Natural killer cell (primary cell): ENCODE data around the gene FRAS1. TPM values are rescaled to one million over a fixed set of nuclear protein-coding genes. Genes with fewer than 3 reads are reported as not detected.

Experiments
- ATAC-seq, 3 donors: fragments of 150-1000 bp in 2 of 3; fragments of 200-7000 bp in 1 of 3; cut with Tn5 transposase; 1 replicate in 1 of 3; 2 replicates in 2 of 3; pipeline ENCODE4 v1.10.0; 2021; ENCODE audit warnings: mild to moderate bottlenecking in 2 of 3, moderate library complexity in 2 of 3
- DNase-seq, 2 donors: peaks; one replicate each; pipeline versions ENCODE4 v3.0.0 to v3.0.0-alpha.2; 2013 to 2021; ENCODE audit warnings: mixed read lengths in 1 of 2
- H3K27ac ChIP-seq: one replicate; pipeline ENCODE4 v1.5.1; 2013; ENCODE audit warnings: mild to moderate bottlenecking, low read length
- H3K27me3 ChIP-seq: one replicate; pipeline ENCODE4 v1.6.1; 2013; ENCODE audit warnings: low read length; ENCODE audit not compliant: control insufficient read depth, insufficient read depth
- H3K36me3 ChIP-seq: one replicate; pipeline ENCODE4 v1.6.1; 2013; ENCODE audit warnings: low read length; ENCODE audit not compliant: control insufficient read depth, insufficient read depth
- H3K4me1 ChIP-seq: one replicate; pipeline ENCODE4 v1.6.1; 2013; ENCODE audit warnings: low read length; ENCODE audit not compliant: control insufficient read depth, insufficient read depth
- H3K4me3 ChIP-seq: one replicate; pipeline ENCODE4 v1.5.1; 2013; ENCODE audit warnings: low read length
- H3K9me3 ChIP-seq: one replicate; pipeline ENCODE4 v1.6.1; 2013; ENCODE audit warnings: low read length; ENCODE audit not compliant: control insufficient read depth, insufficient read depth
- H3K27ac Mint-ChIP-seq, 2 donors: one replicate each; pipeline ENCODE4 v1.8.0; 2022; ENCODE audit warnings: mild to moderate bottlenecking in 2 of 2, mixed read lengths in 2 of 2, moderate library complexity in 1 of 2
- H3K27me3 Mint-ChIP-seq, 2 donors: one replicate each; pipeline ENCODE4 v1.8.0; 2022; ENCODE audit warnings: low read depth in 2 of 2, mixed read lengths in 2 of 2
- H3K36me3 Mint-ChIP-seq: one replicate; pipeline ENCODE4 v1.8.0; 2022; ENCODE audit warnings: mixed read lengths
- H3K4me1 Mint-ChIP-seq, 2 donors: one replicate each; pipeline ENCODE4 v1.8.0; 2022; ENCODE audit warnings: mixed read lengths in 2 of 2
- H3K4me3 Mint-ChIP-seq: one replicate; pipeline ENCODE4 v1.8.0; 2022; ENCODE audit warnings: mild to moderate bottlenecking, moderate library complexity, mixed read lengths
- H3K9me3 Mint-ChIP-seq, 2 donors: one replicate each; pipeline ENCODE4 v1.8.0; 2022; ENCODE audit warnings: mixed read lengths in 2 of 2
- WGBS: methylation state at CpG from one replicate; pipeline ENCODE4 v1.1.7; 2013; ENCODE audit warnings: missing lambda C conversion rate; ENCODE audit not compliant: insufficient coverage; 5-methylcytosine and 5-hydroxymethylcytosine counted together
- intact Hi-C: fragments of 100-400 bp; cut with micrococcal nuclease; formaldehyde crosslinking; loops from one replicate; pipeline ENCODE4 v1.14.2; 2022
- total RNA-seq, 4 donors: library from RNA; stranded (reverse); fragments of 120-200 nt in 1 of 4; gene quantifications; one replicate each; pipeline versions ENCODE4 v1.2.3 to v1.2.4, GENCODE V29; 2013 to 2022
- TF ChIP-seq, protein P1 (sequence below): fragments of 200-600 bp; IDR thresholded peaks from one replicate; pipeline ENCODE4 v1.8.0; 2022; ENCODE audit warnings: antibody characterized with exemption

The FRAS1 gene
- total RNA-seq, 3 donors from 2014 or later (not counting 1 experiment from before 2014, with no cell fraction given): 0.15 to 0.31 TPM; not detected in 1

DNA sequence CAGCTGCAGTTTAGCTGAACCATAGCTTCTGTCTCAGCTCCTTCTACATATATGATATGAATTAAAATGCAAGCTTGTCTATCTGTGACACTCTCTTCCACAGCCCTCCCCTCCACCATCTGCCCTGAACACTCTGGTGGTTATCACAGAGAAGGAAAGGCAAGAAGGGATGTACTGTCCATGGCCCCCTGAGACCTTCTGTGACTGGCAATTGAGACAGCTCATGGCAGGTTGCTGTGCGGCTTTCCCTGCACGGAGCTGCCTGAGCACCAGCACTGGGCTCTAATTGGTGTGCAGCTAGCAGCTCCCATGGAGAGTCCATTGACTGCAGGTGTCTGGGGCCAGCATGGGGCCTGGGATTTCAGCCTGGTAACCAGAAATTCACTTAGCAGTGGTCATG lies 384.6 kb downstream of the FRAS1 start:
- peaks cover 0 to 6% of the 10 kb centered on the region in 2 donors for H3K27me3 Mint-ChIP-seq
- WGBS: 97% methylated on average over 2 of the region's 2 CpGs
- H3K4me1 Mint-ChIP-seq: no peaks in the 10 kb centered on the region
- H3K4me3 Mint-ChIP-seq: no peak overlapping the region
- no peaks in the 10 kb centered on the region for H3K4me1 ChIP-seq
- no peaks in the 10 kb centered on the region for H3K9me3 Mint-ChIP-seq
- no peak overlapping the region for H3K4me3 ChIP-seq
- no peak for DNase-seq
- no peaks in the 10 kb centered on the region for H3K9me3 ChIP-seq
- no peak overlapping the region for H3K27ac ChIP-seq
- ATAC-seq: no peak
- H3K27me3 ChIP-seq: no peaks in the 10 kb centered on the region
- H3K36me3 Mint-ChIP-seq: no peaks in the 10 kb centered on the region
- H3K36me3 ChIP-seq: no peaks in the 10 kb centered on the region
- intact Hi-C loops: no loop called here
- no peak overlapping the region for H3K27ac Mint-ChIP-seq
- TF ChIP-seq, protein P1, sequence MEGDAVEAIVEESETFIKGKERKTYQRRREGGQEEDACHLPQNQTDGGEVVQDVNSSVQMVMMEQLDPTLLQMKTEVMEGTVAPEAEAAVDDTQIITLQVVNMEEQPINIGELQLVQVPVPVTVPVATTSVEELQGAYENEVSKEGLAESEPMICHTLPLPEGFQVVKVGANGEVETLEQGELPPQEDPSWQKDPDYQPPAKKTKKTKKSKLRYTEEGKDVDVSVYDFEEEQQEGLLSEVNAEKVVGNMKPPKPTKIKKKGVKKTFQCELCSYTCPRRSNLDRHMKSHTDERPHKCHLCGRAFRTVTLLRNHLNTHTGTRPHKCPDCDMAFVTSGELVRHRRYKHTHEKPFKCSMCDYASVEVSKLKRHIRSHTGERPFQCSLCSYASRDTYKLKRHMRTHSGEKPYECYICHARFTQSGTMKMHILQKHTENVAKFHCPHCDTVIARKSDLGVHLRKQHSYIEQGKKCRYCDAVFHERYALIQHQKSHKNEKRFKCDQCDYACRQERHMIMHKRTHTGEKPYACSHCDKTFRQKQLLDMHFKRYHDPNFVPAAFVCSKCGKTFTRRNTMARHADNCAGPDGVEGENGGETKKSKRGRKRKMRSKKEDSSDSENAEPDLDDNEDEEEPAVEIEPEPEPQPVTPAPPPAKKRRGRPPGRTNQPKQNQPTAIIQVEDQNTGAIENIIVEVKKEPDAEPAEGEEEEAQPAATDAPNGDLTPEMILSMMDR: no peak

DNA sequence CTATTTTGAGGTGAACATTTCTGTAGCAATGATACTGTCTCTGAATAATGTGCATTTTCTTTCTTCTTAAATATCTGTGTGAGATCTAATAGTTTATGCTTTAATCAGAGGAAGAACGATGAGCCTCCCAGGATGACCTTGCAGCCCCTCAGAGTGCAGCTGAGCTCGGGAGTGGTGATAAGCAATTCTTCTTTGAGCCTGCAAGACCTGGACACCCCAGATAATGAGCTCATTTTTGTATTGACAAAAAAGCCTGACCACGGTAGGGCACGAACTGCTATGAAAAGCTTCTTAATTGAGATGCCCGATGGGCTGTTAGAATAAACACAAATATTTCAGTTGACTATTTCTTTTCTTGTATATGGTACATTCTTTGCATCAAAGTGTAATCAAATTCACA lies 389.5 kb downstream of the FRAS1 start:
- no peaks in the 10 kb centered on the region for H3K36me3 ChIP-seq
- TF ChIP-seq, protein P1: no peak
- H3K27me3 ChIP-seq: no peaks in the 10 kb centered on the region
- no peaks in the 10 kb centered on the region for H3K9me3 ChIP-seq
- peaks cover 0 to 3% of the 10 kb centered on the region in 2 donors for H3K9me3 Mint-ChIP-seq
- DNase-seq (no peak), ATAC-seq (no peak)
- 91% methylated on average over 5 of the region's 5 CpGs for WGBS
- H3K36me3 Mint-ChIP-seq: no peaks in the 10 kb centered on the region
- intact Hi-C loops: no loop called here
- no peak overlapping the region for H3K27ac Mint-ChIP-seq
- H3K4me3 Mint-ChIP-seq: no peak overlapping the region
- H3K27me3 Mint-ChIP-seq: peaks cover 0 to 2% of the 10 kb centered on the region in 2 donors
- H3K4me3 ChIP-seq: no peak overlapping the region
- peaks cover 0 to 5% of the 10 kb centered on the region in 2 donors for H3K4me1 Mint-ChIP-seq
- no peak overlapping the region for H3K27ac ChIP-seq
- no peaks in the 10 kb centered on the region for H3K4me1 ChIP-seq

- peaks cover 0 to 3% of the 10 kb centered on the region in 2 donors for H3K9me3 Mint-ChIP-seq
- DNase-seq: no peak
- TF ChIP-seq, protein P1: no peak
- Histone ChIP-seq H3K27me3 (no peaks in the 10 kb centered on the region), H3K4me1 (no peaks in the 10 kb centered on the region), H3K9me3 (no peaks in the 10 kb centered on the region), H3K27ac (no peak overlapping the region), H3K36me3 (no peaks in the 10 kb centered on the region), H3K4me3 (no peak overlapping the region)
- ATAC-seq: no peak
- H3K36me3 Mint-ChIP-seq: no peaks in the 10 kb centered on the region
- H3K27me3 Mint-ChIP-seq: peaks cover 0 to 9% of the 10 kb centered on the region in 2 donors
- peaks cover 0 to 5% of the 10 kb centered on the region in 2 donors for H3K4me1 Mint-ChIP-seq
- no peak overlapping the region for H3K27ac Mint-ChIP-seq
- intact Hi-C loops: no loop called here
- no peak overlapping the region for H3K4me3 Mint-ChIP-seq
- WGBS: 64% methylated on average over 2 of the region's 3 CpGs
Measured at GRCh38 chr4:78451407-78451806, 394.3 kb downstream of the FRAS1 start.

DNA sequence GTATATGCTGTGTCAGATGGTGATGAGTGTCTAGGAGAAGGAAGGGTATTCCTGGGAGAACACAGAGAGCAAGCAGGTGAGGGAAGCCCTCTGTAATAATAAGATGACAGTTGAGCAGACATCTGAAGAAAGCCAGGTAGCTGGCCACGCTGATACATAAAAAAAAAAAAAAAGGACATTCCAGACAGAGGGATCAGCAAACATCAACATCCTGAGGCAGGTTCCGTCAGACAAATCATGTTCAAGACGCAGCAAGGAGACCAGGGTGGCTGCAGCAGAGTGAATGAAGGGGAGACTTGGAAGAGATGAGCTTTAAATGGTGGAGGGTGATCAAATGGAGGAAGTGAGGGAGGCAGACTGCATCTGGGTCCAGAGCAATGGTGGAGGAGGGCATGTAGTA lies 396.9 kb downstream of the FRAS1 start:
- Histone ChIP-seq H3K4me3 (no peak overlapping the region), H3K27me3 (no peaks in the 10 kb centered on the region), H3K36me3 (no peaks in the 10 kb centered on the region), H3K4me1 (no peaks in the 10 kb centered on the region), H3K9me3 (no peaks in the 10 kb centered on the region), H3K27ac (no peak overlapping the region)
- DNase-seq (no peak), ATAC-seq (no peak)
- Mint-ChIP-seq H3K27ac (no peak overlapping the region), H3K36me3 (no peaks in the 10 kb centered on the region), H3K27me3 (peaks cover 0 to 9% of the 10 kb centered on the region in 2 donors), H3K4me1 (no peaks in the 10 kb centered on the region), H3K4me3 (no peak overlapping the region), H3K9me3 (peaks cover 0 to 3% of the 10 kb centered on the region in 2 donors)
- TF ChIP-seq, protein P1: no peak
- intact Hi-C loops: no loop called here
- WGBS: 92% methylated on average over 3 of the region's 3 CpGs
